Stomach (tissue), 9 donors: ENCODE data around the gene RNU6-7. TPM values are rescaled to one million over a fixed set of nuclear protein-coding genes. Genes with fewer than 3 reads are reported as not detected.

Source experiments
- DNase-seq, 2 donors: peaks; one replicate each; pipeline versions ENCODE4 v3.0.0 to v3.0.0-alpha.2; 2013 to 2019
- H3K27ac ChIP-seq, 5 donors: fragments of 200-600 bp in 4 of 5; sonication (generic) in 4 of 5; one replicate each; pipeline ENCODE4 v1.5.1; 2013 to 2019; ENCODE audit warnings: mild to moderate bottlenecking in 1 of 5, moderate library complexity in 1 of 5
- H3K27me3 ChIP-seq, 3 donors: fragments of 200-600 bp; sonication (generic); one replicate each; pipeline ENCODE4 v1.5.1; 2017 to 2019; ENCODE audit warnings: mixed run types in 1 of 3
- H3K36me3 ChIP-seq, 4 donors: fragments of 200-600 bp; sonication (generic); 1 replicate in 3 of 4; 2 replicates in 1 of 4; pipeline ENCODE4 v1.5.1; 2016 to 2019
- H3K4me1 ChIP-seq, 4 donors: fragments of 200-600 bp; sonication (generic); one replicate each; pipeline ENCODE4 v1.5.1; 2016 to 2019
- H3K4me3 ChIP-seq, 4 donors: fragments of 200-600 bp; sonication (generic) in 3 of 4; one replicate each; pipeline ENCODE4 v1.5.1; 2016 to 2019; ENCODE audit warnings: mild to moderate bottlenecking in 1 of 4
- H3K9me3 ChIP-seq, 4 donors: fragments of 200-600 bp; sonication (generic); one replicate each; pipeline ENCODE4 v1.5.1; 2016 to 2019
- CTCF ChIP-seq, 7 experiments: fragments of 450-650 bp in 4 of 7; fragments of 200-600 bp in 3 of 7; sonication (generic) in 3 of 7; IDR thresholded peaks; one replicate each; pipeline ENCODE4 v1.5.1; 2016 to 2019; ENCODE audit warnings: antibody characterized with exemption in 7 of 7, control low read depth in 2 of 7, mild to moderate bottlenecking in 1 of 7
- EP300 ChIP-seq: sonication (generic); formaldehyde crosslinking; IDR thresholded peaks from one replicate; pipeline ENCODE4 v1.6.1; 2017; ENCODE audit warnings: antibody characterized with exemption
- POLR2A ChIP-seq, 4 donors: fragments of 450-650 bp; IDR thresholded peaks; one replicate each; pipeline ENCODE4 v1.6.1; 2016; ENCODE audit warnings: antibody characterized with exemption in 4 of 4, control low read depth in 2 of 4, mild to moderate bottlenecking in 1 of 4, moderate library complexity in 1 of 4
- POLR2AphosphoS5 ChIP-seq, 3 donors: sonication (generic); formaldehyde crosslinking; IDR thresholded peaks; one replicate each; pipeline ENCODE4 v1.6.1; 2016; ENCODE audit warnings: antibody characterized with exemption in 3 of 3
- WGBS, 5 donors: extraction: QIAGEN DNeasy Blood & Tissue Kit in 3 of 5; methylation state at CpG; one replicate each; pipeline versions ENCODE4 v1.1.5 to v1.1.7; 2013 to 2018; 5-methylcytosine and 5-hydroxymethylcytosine counted together
- intact Hi-C: fragments of 100-400 bp; cut with DNase I; formaldehyde crosslinking; loops from one replicate; pipeline ENCODE4 v1.15.1; 2023; ENCODE audit warnings: low total_unique reads
- polyA plus RNA-seq, 3 donors: library from polyadenylated mRNA; stranded (reverse); fragments of 200-250 nt; gene quantifications; one replicate each; pipeline ENCODE4 v1.2.3, GENCODE V29; 2013
- total RNA-seq, 5 donors: library from RNA; depleted of rRNA; stranded (reverse); fragments of >200 nt; gene quantifications; one replicate each; pipeline versions ENCODE4 v1.1.0 to v1.2.3, GENCODE V29; 2014 to 2016
- donor health status: healthy with polysubstance abuse.
- donor health status: Bipolar disorder and iron deficiency.
- donor health status: healthy.

The RNU6-7 gene
- total and polyA plus RNA-seq, 8 donors: not detected

GRCh38 chr14:32217301-32217700, 15.5 kb downstream of the RNU6-7 start:
- no peak overlapping the region for H3K27ac ChIP-seq
- H3K9me3 ChIP-seq: no peaks in the 10 kb centered on the region
- no peaks in the 10 kb centered on the region for H3K4me1 ChIP-seq
- intact Hi-C loops: no loop called here
- 24 to 40% (median 32%) methylated on average over 5 of the region's 5 CpGs for WGBS, 5 donors
- TF ChIP-seq POLR2AphosphoS5 (IDR thresholded peaks at IDR 0.05): no peak
- no peak for TF ChIP-seq EP300
- no peak for TF ChIP-seq CTCF (IDR thresholded peaks at IDR 0.05)
- TF ChIP-seq POLR2A (IDR thresholded peaks at IDR 0.05): no peak
- no peaks in the 10 kb centered on the region for H3K36me3 ChIP-seq
- peak in 1 of 2 donors; percentile 19 for DNase-seq
- no peak overlapping the region for H3K4me3 ChIP-seq
- H3K27me3 ChIP-seq: no peaks in the 10 kb centered on the region

GRCh38 chr14:32224737-32225377, 23.0 kb downstream of the RNU6-7 start:
- H3K27ac ChIP-seq: no peak overlapping the region
- WGBS, 5 donors: 46 to 51% (median 48%) methylated on average over 6 of the region's 6 CpGs
- peak in 1 of 2 donors; percentile 82 for DNase-seq

GRCh38 chr14:32225378-32225920, 23.6 kb downstream of the RNU6-7 start:
- Histone ChIP-seq H3K27ac (no peak overlapping the region), H3K9me3 (no peaks in the 10 kb centered on the region), H3K4me3 (no peak overlapping the region), H3K27me3 (no peaks in the 10 kb centered on the region), H3K36me3 (no peaks in the 10 kb centered on the region), H3K4me1 (peaks cover 0 to 16% (median 0%) of the 10 kb centered on the region in 4 donors)
- WGBS, 5 donors: 0 to 63% (median 51%) methylated on average over 1 of the region's 1 CpG
- no peak for TF ChIP-seq POLR2AphosphoS5 (IDR thresholded peaks at IDR 0.05)
- intact Hi-C loops: no loop called here
- DNase-seq: no peak

More at GRCh38 chr14:32224737-32225377, 23.0 kb downstream of the RNU6-7 start:
- no peaks in the 10 kb centered on the region for H3K27me3 ChIP-seq
- no peak overlapping the region for H3K4me3 ChIP-seq
- intact Hi-C loops: no loop called here
- no peaks in the 10 kb centered on the region for H3K9me3 ChIP-seq
- H3K4me1 ChIP-seq: peaks cover 0 to 13% (median 0%) of the 10 kb centered on the region in 4 donors
- H3K36me3 ChIP-seq: no peaks in the 10 kb centered on the region
- TF ChIP-seq EP300 (no peak), POLR2AphosphoS5 (IDR thresholded peaks at IDR 0.05) (peak in 1 of 3 donors; percentile 14), CTCF (IDR thresholded peaks at IDR 0.05) (peak in 1 of 7 experiments; percentile 14), POLR2A (IDR thresholded peaks at IDR 0.05) (no peak)

- intact Hi-C loops: no loop called here
- WGBS, 5 donors: 82 to 98% (median 88%) methylated on average over 1 of the region's 1 CpG
- Histone ChIP-seq H3K9me3 (no peaks in the 10 kb centered on the region), H3K27me3 (no peaks in the 10 kb centered on the region), H3K27ac (no peak overlapping the region), H3K4me1 (peaks cover 0 to 21% (median 0%) of the 10 kb centered on the region in 4 donors), H3K4me3 (no peak overlapping the region), H3K36me3 (no peaks in the 10 kb centered on the region)
- TF ChIP-seq EP300: no peak
- no peak for TF ChIP-seq CTCF (IDR thresholded peaks at IDR 0.05)
- TF ChIP-seq POLR2A (IDR thresholded peaks at IDR 0.05): no peak
- no peak for TF ChIP-seq POLR2AphosphoS5 (IDR thresholded peaks at IDR 0.05)
- no peak for DNase-seq
These were observed 24.2 kb downstream of the RNU6-7 start for GRCh38 chr14:32226056-32226455.

GRCh38 chr14:32230181-32230580, 28.3 kb downstream of the RNU6-7 start:
- DNase-seq: no peak
- 29 to 50% (median 44%) methylated on average over 3 of the region's 3 CpGs for WGBS, 5 donors
- Histone ChIP-seq H3K4me1 (peaks cover 0 to 28% (median 0%) of the 10 kb centered on the region in 4 donors), H3K27me3 (no peaks in the 10 kb centered on the region), H3K9me3 (no peaks in the 10 kb centered on the region), H3K27ac (no peak overlapping the region), H3K36me3 (no peaks in the 10 kb centered on the region), H3K4me3 (no peak overlapping the region)
- intact Hi-C loops: no loop called here
- TF ChIP-seq EP300 (no peak), CTCF (IDR thresholded peaks at IDR 0.05) (no peak), POLR2A (IDR thresholded peaks at IDR 0.05) (no peak), POLR2AphosphoS5 (IDR thresholded peaks at IDR 0.05) (no peak)
